Suprapubic skin (tissue), 4 donors: ENCODE data around the gene KPNA4.

Source experiments
- EP300 ChIP-seq: sonication (generic); formaldehyde crosslinking; IDR thresholded peaks from one replicate; pipeline ENCODE4 v1.6.1; 2017; ENCODE audit warnings: antibody characterized with exemption
- POLR2A ChIP-seq, 2 donors: fragments of 450-650 bp; IDR thresholded peaks; one replicate each; pipeline ENCODE4 v1.6.1; 2017; ENCODE audit warnings: antibody characterized with exemption in 2 of 2, mild to moderate bottlenecking in 2 of 2, moderate library complexity in 2 of 2
- POLR2AphosphoS5 ChIP-seq, 3 donors: sonication (generic); formaldehyde crosslinking; IDR thresholded peaks; one replicate each; pipeline ENCODE4 v1.6.1; 2017; ENCODE audit warnings: antibody characterized with exemption in 3 of 3
- TF ChIP-seq, protein P1 (sequence below), 2 donors: fragments of 200-600 bp in 1 of 2; fragments of 450-650 bp in 1 of 2; sonication (generic) in 1 of 2; IDR thresholded peaks; one replicate each; pipeline ENCODE4 v1.5.1; 2016 to 2019; ENCODE audit warnings: antibody characterized with exemption in 2 of 2, mild to moderate bottlenecking in 1 of 2, moderate library complexity in 1 of 2

DNA sequence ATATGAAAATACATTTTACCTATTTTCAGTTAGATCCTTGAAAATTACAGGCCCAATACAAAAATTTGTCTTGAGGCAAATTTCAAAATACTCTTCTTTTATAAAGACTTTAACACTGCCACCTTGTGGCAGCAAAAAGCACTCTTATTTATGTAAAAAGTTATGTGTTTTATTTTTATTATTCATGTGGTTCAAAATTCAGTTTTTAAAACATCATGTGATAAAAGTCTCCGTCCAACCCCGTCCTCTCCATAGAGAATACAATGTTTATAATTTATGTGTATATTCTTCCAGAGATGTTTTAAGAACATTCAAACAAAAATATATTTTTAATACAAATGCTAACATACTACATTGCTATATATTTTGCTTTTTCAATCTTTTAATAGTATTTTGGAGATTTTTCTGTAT is 78.9 kb downstream of the KPNA4 start:
- TF ChIP-seq EP300 (no peak), POLR2AphosphoS5 (IDR thresholded peaks at IDR 0.05) (no peak), POLR2A (IDR thresholded peaks at IDR 0.05) (no peak)
- TF ChIP-seq, protein P1, sequence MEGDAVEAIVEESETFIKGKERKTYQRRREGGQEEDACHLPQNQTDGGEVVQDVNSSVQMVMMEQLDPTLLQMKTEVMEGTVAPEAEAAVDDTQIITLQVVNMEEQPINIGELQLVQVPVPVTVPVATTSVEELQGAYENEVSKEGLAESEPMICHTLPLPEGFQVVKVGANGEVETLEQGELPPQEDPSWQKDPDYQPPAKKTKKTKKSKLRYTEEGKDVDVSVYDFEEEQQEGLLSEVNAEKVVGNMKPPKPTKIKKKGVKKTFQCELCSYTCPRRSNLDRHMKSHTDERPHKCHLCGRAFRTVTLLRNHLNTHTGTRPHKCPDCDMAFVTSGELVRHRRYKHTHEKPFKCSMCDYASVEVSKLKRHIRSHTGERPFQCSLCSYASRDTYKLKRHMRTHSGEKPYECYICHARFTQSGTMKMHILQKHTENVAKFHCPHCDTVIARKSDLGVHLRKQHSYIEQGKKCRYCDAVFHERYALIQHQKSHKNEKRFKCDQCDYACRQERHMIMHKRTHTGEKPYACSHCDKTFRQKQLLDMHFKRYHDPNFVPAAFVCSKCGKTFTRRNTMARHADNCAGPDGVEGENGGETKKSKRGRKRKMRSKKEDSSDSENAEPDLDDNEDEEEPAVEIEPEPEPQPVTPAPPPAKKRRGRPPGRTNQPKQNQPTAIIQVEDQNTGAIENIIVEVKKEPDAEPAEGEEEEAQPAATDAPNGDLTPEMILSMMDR (IDR thresholded peaks at IDR 0.05), result peak in 1 of 2 donors; percentile 47
